NT2/D1 (cell line): ENCODE results near the gene GID4.

Source experiments
- SUZ12 ChIP-seq: IDR thresholded peaks from 2 replicates; pipeline ENCODE4 v1.6.1; 2011; ENCODE audit not compliant: insufficient read length, insufficient read depth; ENCODE audit errors: extremely low read depth
- ZNF274 ChIP-seq: IDR thresholded peaks from 2 replicates; pipeline ENCODE4 v1.6.1; 2011; ENCODE audit warnings: mild to moderate bottlenecking, low read depth, low read length

- TF ChIP-seq ZNF274, result no peak
- no peak for TF ChIP-seq SUZ12
Measured at GRCh38 chr17:18011286-18011685, 27.9 kb upstream of the GID4 start.
